Loucy (cell line): Measurements from ENCODE around the gene SLC48A1.

ENCODE experiments used
- CTCF ChIP-seq: fragments of 200-600 bp; sonication (generic); conservative IDR thresholded peaks from 2 replicates; pipeline ENCODE4 v1.5.1; 2014; ENCODE audit warnings: mild to moderate bottlenecking, antibody characterized with exemption, low read length
- EZH2phosphoT487 ChIP-seq: fragments of 200-600 bp; IDR thresholded peaks from 2 replicates; pipeline ENCODE4 v1.6.1; 2018; ENCODE audit warnings: antibody characterized with exemption, mild to moderate bottlenecking, moderate library complexity, borderline replicate concordance

- TF ChIP-seq CTCF (no peak), EZH2phosphoT487 (no peak)
Observed at GRCh38 chr12:47795121-47795813, 22.2 kb downstream of the SLC48A1 start.
